ENCODE results near the gene MED25. TPM values are rescaled to one million over a fixed set of nuclear protein-coding genes. Genes with fewer than 3 reads are reported as not detected.

The MED25 gene
- total and polyA plus RNA-seq, 2 of the 8 experiments (the other 6 are each of a cell fraction or from before 2014, with no cell fraction given): 21.6 to 71.4 TPM

- POLR2A ChIA-PET (ENCODE audit: partially characterized antibody): interaction anchor here (0.7 to 12.4 kb wide), 18 partner anchors 9 to 165 kb away, joined by 3 to 247 read pairs (median 6); partner anchors contain the start of genes ADM5, AKT1S1, AP2A1 and CPT1C
- peak overlapping the region; percentile 72 to 74 for H3K4me2 ChIP-seq (ENCODE audit: insufficient read depth in 1 of 2, low read depth in 2 of 2, low read length in 2 of 2)
Observed at GRCh38 chr19:49849433-49850220, 31.5 kb downstream of the MED25 start.

More at GRCh38 chr19:49849433-49850220, 31.5 kb downstream of the MED25 start:
- H4K5ac ChIP-seq (ENCODE audit: insufficient read length, low read depth, low read length): no peak overlapping the region
- no peak overlapping the region for H2AFZ ChIP-seq (ENCODE audit: low read length)
- peaks cover 10% of the 10 kb centered on the region; the same call in 1 of the 2 replicates for H3K23me2 ChIP-seq (ENCODE audit: low read depth, low read length)
- peaks cover 0 to 10% (median 4%) of the 10 kb centered on the region in 4 experiments; a peak in 3 of 8 replicates for H3K36me3 ChIP-seq (ENCODE audit: control insufficient read depth in 2 of 4, insufficient read depth in 4 of 4, low read length in 3 of 4)
- no peak overlapping the region for H2BK15ac ChIP-seq (ENCODE audit: low read length)
- no peak for TF ChIP-seq PHF8 (conservative IDR thresholded peaks at IDR 0.05; ENCODE audit: low read depth, low read length)
- no peak for TF ChIP-seq POLR2AphosphoS5 (IDR thresholded peaks at IDR 0.05; ENCODE audit: low read depth, low read length)
- no peak for TF ChIP-seq ATF3 (IDR thresholded peaks at IDR 0.05; ENCODE audit: insufficient read depth, low read depth, low read length)
- no peak for TF ChIP-seq BCL11A (IDR thresholded peaks at IDR 0.05; ENCODE audit: low read depth in 2 of 2, low read length in 2 of 2)
- TF ChIP-seq EZH2 (IDR thresholded peaks at IDR 0.05; ENCODE audit: low read depth, low read length, severe bottlenecking): no peak
- TF ChIP-seq TBP (IDR thresholded peaks at IDR 0.05; ENCODE audit: low read depth, low read length): no peak
- peaks cover 3 to 9% (median 6%) of the 10 kb centered on the region in 4 experiments for H3K4me1 ChIP-seq (replicated peaks in 1 of 4; ENCODE audit: control insufficient read depth in 3 of 4, insufficient read depth in 4 of 4, low read length in 3 of 4)
- WGBS, 2 experiments (ENCODE audit: extremely low coverage in 1 of 2, insufficient coverage in 1 of 2, insufficient read length in 1 of 2, insufficient replicate concordance in 2 of 2, low coverage in 1 of 2, low lambda C conversion rate in 2 of 2, missing lambda C conversion rate in 1 of 2): 87% methylated on average over 15 of the region's 15 CpGs; no CpG with 5 or more reads in 1 of the 2 experiments
- CTCF ChIA-PET (ENCODE audit: partially characterized antibody): interaction anchor here (0.6 to 1.8 kb wide), 6 partner anchors 8 to 160 kb away, joined by 3 to 7 read pairs (median 4); partner anchors contain the start of gene ADM5
- no peak overlapping the region for H2BK5ac ChIP-seq (ENCODE audit: low read depth, low read length)
- no peak overlapping the region for H4K8ac ChIP-seq (ENCODE audit: extremely low read depth, insufficient read depth, low read length)
- 0 out of 2 replicates have a peak overlapping the region, but pooled peaks have one; percentile 60 for H2BK12ac ChIP-seq (ENCODE audit: low read depth, low read length)
- H3K27ac ChIP-seq (ENCODE audit: low read depth, low read length): no peak overlapping the region
- H3K9ac ChIP-seq (replicated peaks in 1 of 4; ENCODE audit: extremely low read depth in 1 of 4, low read depth in 3 of 4, low read length in 3 of 4): peak overlapping the region in 1 of 4 experiments; percentile 68; a peak in 3 of 7 replicates
- H3K4ac ChIP-seq (replicated peaks; ENCODE audit: insufficient read length, low read depth, low read length): no peak overlapping the region
- no peak overlapping the region for H2BK20ac ChIP-seq (ENCODE audit: low read length)
- H3K79me1 ChIP-seq (ENCODE audit: low read depth, low read length): peaks cover 18% of the 10 kb centered on the region
- no peak overlapping the region for H2BK120ac ChIP-seq (replicated peaks; ENCODE audit: low read depth, low read length)
- DNase-seq (ENCODE audit: low read depth in 1 of 2, low spot score in 2 of 2): no peak
- H3K23ac ChIP-seq (ENCODE audit: insufficient read length): no peak overlapping the region
- no peak for FAIRE-seq
- no peak overlapping the region for H3K14ac ChIP-seq (ENCODE audit: insufficient read length)
- peak overlapping the region; percentile 93; the same call in 1 of the 2 replicates for H2AK5ac ChIP-seq (ENCODE audit: low read depth, low read length)
- H3K27me3 ChIP-seq (replicated peaks in 1 of 4; ENCODE audit: control insufficient read depth in 3 of 4, extremely low read depth in 1 of 4, insufficient read depth in 3 of 4, low read length in 3 of 4): no peaks in the 10 kb centered on the region; a peak in 1 of 7 replicates
- H3K56ac ChIP-seq (replicated peaks; ENCODE audit: insufficient read length, low read depth, low read length): no peak overlapping the region
- H3K4me3 ChIP-seq (ENCODE audit: extremely low read depth in 1 of 4, insufficient read depth in 2 of 4, low read depth in 3 of 4, low read length in 4 of 4): peak overlapping the region; percentile 64 to 88 (median 80); a peak in 7 of 8 replicates
- peaks cover 19 to 26% of the 10 kb centered on the region in 2 experiments for H4K20me1 ChIP-seq (replicated peaks in 1 of 2; ENCODE audit: control insufficient read depth in 1 of 2, insufficient read depth in 2 of 2, low read length in 2 of 2)
- no peak overlapping the region for H3K18ac ChIP-seq (ENCODE audit: extremely low read depth, low read length)
- peaks cover 17 to 28% of the 10 kb centered on the region in 2 experiments for H3K79me2 ChIP-seq (ENCODE audit: control insufficient read depth in 1 of 2, insufficient read depth in 2 of 2, low read length in 2 of 2)
- H3K9me3 ChIP-seq (ENCODE audit: insufficient read depth in 2 of 2, low read depth in 1 of 2, low read length in 1 of 2): no peaks in the 10 kb centered on the region
- H4K91ac ChIP-seq (replicated peaks; ENCODE audit: insufficient read length, low read length): no peak overlapping the region
